Daoy (cell line): ENCODE measurements around the gene GSTA5. TPM values are rescaled to one million over a fixed set of nuclear protein-coding genes. Genes with fewer than 3 reads are reported as not detected.
"Not testable (repeated sequence)": the region's sequence is repeated elsewhere in the genome, so short reads cannot be mapped to it uniquely, and the experiment has no call there.

Experiments used
- DNase-seq: peaks from one replicate; pipeline ENCODE4 v3.0.0-alpha.2; 2015; ENCODE audit warnings: low read depth
- total RNA-seq: library from RNA; depleted of rRNA; stranded (reverse); fragments of >200 nt; shearing (Covaris generic); gene quantifications from 2 replicates; pipeline ENCODE4 v1.2.3, GENCODE V29; 2014; rRNA removed

GSTA5 gene
- total RNA-seq, 1 experiment from 2014 or later: not detected

DNA sequence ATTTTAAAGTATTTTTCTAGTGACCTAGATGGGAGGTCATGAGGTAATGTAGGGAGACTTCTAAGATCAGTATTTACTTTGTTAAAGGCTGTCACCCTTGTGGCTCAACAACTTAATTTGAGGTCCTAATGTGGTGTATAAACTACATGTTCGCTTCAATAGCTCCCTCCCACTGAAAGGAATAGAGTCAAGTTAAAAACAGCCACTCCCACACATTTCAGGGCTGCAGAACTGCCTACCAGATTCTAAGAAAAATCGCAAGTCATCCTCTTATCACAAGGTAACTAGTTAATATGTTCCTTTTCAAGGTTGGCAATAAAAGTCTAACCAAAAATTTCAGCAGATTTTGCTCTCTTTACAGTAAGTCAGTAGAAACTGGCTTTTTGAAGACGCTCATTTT lies 52.1 kb downstream of the GSTA5 start:
- no peak for DNase-seq

DNA sequence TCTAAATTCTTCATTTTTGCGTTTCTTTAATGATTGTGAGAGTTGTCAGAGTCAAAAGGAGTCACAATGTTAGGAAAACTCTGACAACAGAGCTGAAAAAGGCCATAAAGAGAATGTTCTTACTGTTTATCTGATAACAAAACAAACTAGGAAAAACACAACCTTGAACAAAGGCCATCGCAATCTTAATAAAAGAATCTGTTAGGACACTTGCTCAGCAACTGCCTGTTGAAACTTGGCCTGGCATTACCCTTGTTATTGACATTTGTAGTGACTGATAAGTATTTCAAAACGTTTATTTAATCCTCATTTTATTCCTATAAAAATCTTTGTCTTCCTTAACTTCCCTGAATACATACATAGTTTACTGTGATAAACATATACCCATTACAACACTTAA lies 52.7 kb downstream of the GSTA5 start:
- no peak for DNase-seq

DNA sequence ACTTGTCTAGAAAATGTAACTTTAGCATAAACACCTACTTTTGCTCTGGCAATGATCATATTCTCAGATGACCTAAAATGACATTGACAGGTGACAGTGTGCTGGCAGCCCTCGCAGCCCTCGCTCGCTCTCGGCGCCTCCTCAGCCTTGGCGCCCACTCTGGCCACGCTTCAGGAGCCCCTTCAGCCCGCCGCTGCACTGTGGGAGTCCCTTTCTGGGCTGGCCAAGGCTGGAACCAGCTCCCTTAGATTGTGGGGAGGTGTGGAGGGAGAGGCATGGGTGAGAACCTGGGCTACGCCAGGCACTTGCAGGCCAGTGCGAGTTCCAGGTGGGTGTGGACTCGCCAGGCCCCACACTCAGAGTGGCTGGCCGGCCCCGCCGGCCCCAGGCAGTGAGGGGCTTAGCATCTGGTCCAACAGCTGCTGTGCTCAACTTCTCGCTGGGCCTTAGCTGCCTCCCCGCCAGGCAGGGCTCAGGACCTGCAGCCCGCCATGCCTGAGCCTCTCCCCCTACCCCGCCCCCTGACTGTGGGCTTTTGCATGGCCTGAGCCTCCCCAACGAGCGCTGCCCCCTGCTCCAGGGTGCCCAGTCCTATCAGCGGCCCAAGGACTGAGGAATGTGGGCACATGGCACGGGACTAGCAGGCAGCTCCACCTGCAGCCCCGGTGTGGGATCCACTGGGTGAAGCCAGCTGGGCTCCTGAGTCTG lies 54.2 kb downstream of the GSTA5 start:
- no peak for DNase-seq

DNA sequence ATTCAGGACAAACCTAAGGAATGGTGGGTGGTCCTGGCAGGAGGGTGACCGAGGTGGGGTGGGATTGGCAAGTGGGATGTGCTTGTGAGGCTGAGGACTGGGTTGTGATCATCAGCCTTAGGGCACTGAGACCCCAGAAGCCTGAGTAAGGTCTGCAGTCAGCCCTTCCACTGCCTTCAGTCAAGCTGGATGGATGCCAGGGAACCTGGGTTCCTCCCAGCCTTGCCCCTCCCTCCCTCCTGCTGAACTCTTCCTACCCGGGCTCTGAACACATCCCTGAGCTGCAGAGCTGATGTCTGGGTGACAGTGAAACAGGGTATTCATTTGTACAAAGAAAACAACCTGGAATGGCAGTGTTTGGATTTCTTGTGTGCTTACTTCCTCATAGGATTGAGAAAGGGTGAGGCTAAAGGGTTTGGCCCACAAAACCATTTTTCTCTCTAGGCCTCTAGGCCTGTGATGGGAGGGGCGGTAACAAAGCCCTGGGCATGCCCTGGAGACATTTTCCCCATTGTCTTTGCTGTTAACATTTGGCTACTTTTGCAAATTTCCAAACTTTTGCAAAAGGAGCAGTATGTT lies 57.8 kb downstream of the GSTA5 start:
- DNase-seq: not testable (repeated sequence)

DNA sequence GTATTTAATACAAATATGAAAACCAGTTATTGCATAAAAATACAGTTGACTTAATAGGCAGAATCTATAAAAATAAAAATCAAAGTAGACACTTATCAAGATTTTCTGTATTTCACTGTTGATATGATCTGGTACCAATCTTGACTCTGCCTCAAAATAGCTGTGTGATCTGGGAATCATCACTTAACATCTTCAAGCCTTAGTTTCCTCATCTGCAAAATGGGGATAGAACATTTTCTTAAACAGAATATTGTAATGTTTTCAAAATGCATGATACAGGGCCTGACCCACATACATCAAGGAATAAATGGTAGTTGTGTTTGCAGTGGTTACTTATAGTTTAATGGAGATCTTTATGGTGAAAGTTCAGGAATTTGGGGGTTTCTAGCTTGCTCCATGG lies 58.4 kb downstream of the GSTA5 start:
- DNase-seq: not testable (repeated sequence)

Other genes starting within 250 kb of the GSTA5 start
- gene TMEM14A, start 169.7 kb downstream of the GSTA5 start, total RNA-seq: 62.4 and 66.7 TPM in 2 replicates
- gene GSTA2, start 77.3 kb downstream of the GSTA5 start, total RNA-seq: not detected in 2 replicates
- not detected in 2 replicates for gene GSTA1, start 37.0 kb downstream of the GSTA5 start, total RNA-seq
- not detected in 2 replicates for gene GSTA3, start 68.9 kb upstream of the GSTA5 start, total RNA-seq
- 15.5 and 17.4 TPM in 2 replicates for gene GSTA4, start 154.5 kb upstream of the GSTA5 start, total RNA-seq
- 10.0 and 11.0 TPM in 2 replicates for gene CILK1, start 221.0 kb upstream of the GSTA5 start, total RNA-seq
- gene FBXO9, start 224.6 kb upstream of the GSTA5 start, total RNA-seq: 74.7 and 90.8 TPM in 2 replicates